Endothelial cell of umbilical vein (primary cell): ENCODE results near the gene PRKCZ. TPM values are rescaled to one million over a fixed set of nuclear protein-coding genes. Genes with fewer than 3 reads are reported as not detected.
A peak's percentile ranks its signal among the peaks of the same experiment; 100 is the strongest.

Experiments
- BruUV-seq: library from RNA; stranded (reverse); fragments of 400-500 nt; replicated peaks from 2 replicates; lab custom pipeline; 2021; lab: Mats Ljungman, UMichigan
- CTCF ChIA-PET: fragments of 300-600, 350-600 bp; sonication (Branson Sonifier 250); formaldehyde crosslinking; loops from one replicate; lab custom pipeline; 2021; ENCODE audit warnings: antibody characterized with exemption, inconsistent platforms; lab: Charles Lee
- POLR2A ChIA-PET: fragments of 300-600, 350-600 bp; sonication (Branson Sonifier 250); formaldehyde crosslinking; loops from one replicate; lab custom pipeline; 2021; ENCODE audit warnings: antibody characterized with exemption, inconsistent platforms; lab: Charles Lee
- DNase-seq: peaks from one replicate; pipeline ENCODE4 v3.0.0-alpha.2; 2011; ENCODE audit warnings: low read depth, low spot score
- FAIRE-seq: peaks from 2 replicates; lab custom pipeline; 2011; peaks lifted over from hg19 to GRCh38; lab: Jason Lieb, UNC
- H2AFZ ChIP-seq: 2 replicates; pipeline ENCODE4 v1.6.0; 2012; ENCODE audit warnings: low read depth, low read length, control low read depth, inconsistent platforms
- H3K27ac ChIP-seq: 2 replicates; pipeline ENCODE4 v1.5.1; 2011; ENCODE audit warnings: low read depth, mild to moderate bottlenecking, control low read depth, low read length, moderate library complexity; ENCODE audit not compliant: insufficient read depth
- H3K27me3 ChIP-seq, 2 experiments: 2 replicates each; pipeline versions ENCODE4 v1.6.0 to v1.6.1; 2011; ENCODE audit warnings: low read length in 2 of 2, mixed read lengths in 1 of 2; ENCODE audit not compliant: control insufficient read depth in 2 of 2, insufficient read depth in 2 of 2
- H3K36me3 ChIP-seq, 2 experiments: 2 replicates in 1 of 2; 3 replicates in 1 of 2; pipeline ENCODE4 v1.5.1; 2011; ENCODE audit warnings: low read length in 2 of 2, mild to moderate bottlenecking in 1 of 2, moderate library complexity in 1 of 2; ENCODE audit not compliant: control insufficient read depth in 2 of 2, insufficient read depth in 2 of 2; ENCODE audit errors: extremely low read depth in 1 of 2
- H3K4me1 ChIP-seq: 3 replicates; pipeline ENCODE4 v1.5.1; 2011; ENCODE audit warnings: mild to moderate bottlenecking, low read length; ENCODE audit not compliant: control insufficient read depth, insufficient read depth; ENCODE audit errors: extremely low read depth
- H3K4me2 ChIP-seq: 2 replicates; pipeline ENCODE4 v1.6.1; 2011; ENCODE audit warnings: low read length, control low read depth, mixed read lengths; ENCODE audit not compliant: insufficient read depth
- H3K4me3 ChIP-seq, 3 experiments: fragments of 200-600 bp in 1 of 3; sonication (generic), shearing (Covaris generic) in 1 of 3; replicated peaks in 1 of 3; 2 replicates each; pipeline ENCODE4 v1.5.1; 2011 to 2016; ENCODE audit warnings: control low read depth in 3 of 3, low read length in 3 of 3, mild to moderate bottlenecking in 2 of 3, inconsistent platforms in 1 of 3, low read depth in 1 of 3, moderate library complexity in 1 of 3; ENCODE audit not compliant: insufficient read depth in 1 of 3
- H3K79me2 ChIP-seq: 2 replicates; pipeline ENCODE4 v1.6.0; 2012; ENCODE audit warnings: low read length, inconsistent platforms; ENCODE audit not compliant: control insufficient read depth, insufficient read depth
- H3K9ac ChIP-seq: replicated peaks from 2 replicates; pipeline ENCODE3; 2011; ENCODE audit warnings: low read length, control low read depth; ENCODE audit not compliant: insufficient read depth; ENCODE audit errors: extremely low read depth
- H3K9me1 ChIP-seq: replicated peaks from 3 replicates; pipeline ENCODE4 v1.6.0; 2011; ENCODE audit warnings: mild to moderate bottlenecking, low read length; ENCODE audit not compliant: control insufficient read depth, insufficient read depth; ENCODE audit errors: extremely low read depth
- H3K9me3 ChIP-seq: replicated peaks from 2 replicates; pipeline ENCODE4 v1.5.1; 2012; ENCODE audit warnings: low read length, inconsistent platforms; ENCODE audit not compliant: control insufficient read depth, insufficient read depth
- H4K20me1 ChIP-seq: replicated peaks from 2 replicates; pipeline ENCODE3; 2011; ENCODE audit warnings: mild to moderate bottlenecking, low read length; ENCODE audit not compliant: control insufficient read depth, insufficient read depth; ENCODE audit errors: extremely low read depth
- FOS ChIP-seq: IDR thresholded peaks from 2 replicates; pipeline ENCODE4 v1.6.1; 2011; ENCODE audit warnings: mild to moderate bottlenecking, low read length, moderate library complexity, borderline replicate concordance; ENCODE audit not compliant: insufficient read depth
- MYC ChIP-seq: IDR thresholded peaks from one replicate; pipeline ENCODE4 v1.6.1; 2011; ENCODE audit warnings: mild to moderate bottlenecking, low read depth, low read length
- dilution Hi-C: fragments of 300-500 bp; cut with MboI; formaldehyde crosslinking; loops from one replicate; pipeline ENCODE4 v1.15.0; 2019; ENCODE audit warnings: low sequenced_read_pairs; ENCODE audit not compliant: extremely low pct_ligation_motif_present
- intact Hi-C: fragments of 100-400 bp; cut with micrococcal nuclease; formaldehyde crosslinking; loops from one replicate; pipeline ENCODE4 v1.10.0; 2022
- polyA plus RNA-seq, 4 experiments: library from polyadenylated mRNA; depleted of rRNA in 3 of 4; stranded (reverse) in 3 of 4; unstranded in 1 of 4; fragments of >200 nt; gene quantifications; 2 replicates each; pipeline versions ENCODE4 v1.2.1 to v1.2.3, GENCODE V29; 2011 to 2012; ENCODE audit warnings: missing spikeins in 1 of 4
- total RNA-seq: library from RNA; stranded (reverse); gene quantifications from 2 replicates; pipeline ENCODE4 v1.2.3, GENCODE V29; 2021
- TF ChIP-seq, protein P1 (sequence below), 2 donors: IDR thresholded peaks; 1 replicate in 1 of 2; 2 replicates in 1 of 2; pipeline ENCODE4 v1.5.1; 2011; ENCODE audit warnings: low read length in 2 of 2, mild to moderate bottlenecking in 2 of 2, moderate library complexity in 2 of 2, control low read depth in 1 of 2, inconsistent platforms in 1 of 2, low read depth in 1 of 2; ENCODE audit not compliant: insufficient read depth in 1 of 2; ENCODE audit errors: extremely low read depth in 1 of 2

Gene PRKCZ
- total and polyA plus RNA-seq, 2 donors (not counting 3 experiments of a cell fraction or from before 2014, with no cell fraction given), result 0.22 to 1.7 TPM

DNA sequence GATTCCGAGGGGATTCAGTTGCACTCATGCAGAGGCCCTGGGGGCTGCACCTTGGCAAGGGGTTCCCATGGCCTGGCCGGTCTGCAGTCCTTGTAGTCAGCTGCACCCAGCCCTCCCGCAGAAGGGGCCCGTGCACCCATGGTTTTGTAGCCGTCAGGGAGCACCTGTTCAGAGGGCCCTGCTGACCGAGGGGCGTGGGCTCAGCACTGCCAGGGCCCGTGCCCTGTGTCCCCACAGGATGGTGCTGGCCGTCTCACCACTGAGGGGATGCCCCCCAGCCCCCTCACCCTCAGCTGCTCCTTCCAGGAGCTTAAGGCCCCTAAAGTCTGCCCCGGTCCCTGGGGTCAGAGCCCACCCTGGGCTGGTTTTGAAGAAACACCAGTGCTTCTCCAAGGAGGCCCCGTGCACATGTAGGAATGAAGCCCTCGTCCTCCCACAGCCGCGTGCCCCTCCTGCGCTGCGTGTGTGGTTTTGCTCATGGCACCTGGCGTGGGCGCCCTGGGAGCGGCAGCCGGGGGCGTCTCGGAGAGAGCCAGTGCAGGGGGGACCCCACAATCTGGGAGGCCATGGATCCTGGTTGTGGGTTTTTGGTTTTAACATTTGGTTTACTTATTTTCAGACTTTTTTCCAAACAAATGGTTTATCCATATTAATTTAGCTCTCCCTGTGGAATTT lies 40.1 kb downstream of the PRKCZ start:
- Histone ChIP-seq H3K9me3 (no peaks in the 10 kb centered on the region), H2AFZ (no peak overlapping the region), H3K4me1 (no peaks in the 10 kb centered on the region), H3K9ac (no peak overlapping the region), H3K36me3 (no peaks in the 10 kb centered on the region), H3K4me2 (no peak overlapping the region), H4K20me1 (no peaks in the 10 kb centered on the region), H3K9me1 (no peaks in the 10 kb centered on the region), H3K27ac (no peak overlapping the region), H3K79me2 (no peaks in the 10 kb centered on the region), H3K27me3 (no peaks in the 10 kb centered on the region), H3K4me3 (no peak overlapping the region)
- POLR2A ChIA-PET, result no interaction called here
- no peak for TF ChIP-seq MYC
- dilution Hi-C loops (no loop called here), intact Hi-C loops (no loop called here)
- CTCF ChIA-PET, result interaction anchor here (0.7 to 3.2 kb wide), 2 partner anchors 50 to 84 kb away, joined by 4 to 27 read pairs; no protein-coding TSS in a partner anchor
- DNase-seq, result no peak
- no TSS peak for BruUV-seq
- FAIRE-seq, result no peak

DNA sequence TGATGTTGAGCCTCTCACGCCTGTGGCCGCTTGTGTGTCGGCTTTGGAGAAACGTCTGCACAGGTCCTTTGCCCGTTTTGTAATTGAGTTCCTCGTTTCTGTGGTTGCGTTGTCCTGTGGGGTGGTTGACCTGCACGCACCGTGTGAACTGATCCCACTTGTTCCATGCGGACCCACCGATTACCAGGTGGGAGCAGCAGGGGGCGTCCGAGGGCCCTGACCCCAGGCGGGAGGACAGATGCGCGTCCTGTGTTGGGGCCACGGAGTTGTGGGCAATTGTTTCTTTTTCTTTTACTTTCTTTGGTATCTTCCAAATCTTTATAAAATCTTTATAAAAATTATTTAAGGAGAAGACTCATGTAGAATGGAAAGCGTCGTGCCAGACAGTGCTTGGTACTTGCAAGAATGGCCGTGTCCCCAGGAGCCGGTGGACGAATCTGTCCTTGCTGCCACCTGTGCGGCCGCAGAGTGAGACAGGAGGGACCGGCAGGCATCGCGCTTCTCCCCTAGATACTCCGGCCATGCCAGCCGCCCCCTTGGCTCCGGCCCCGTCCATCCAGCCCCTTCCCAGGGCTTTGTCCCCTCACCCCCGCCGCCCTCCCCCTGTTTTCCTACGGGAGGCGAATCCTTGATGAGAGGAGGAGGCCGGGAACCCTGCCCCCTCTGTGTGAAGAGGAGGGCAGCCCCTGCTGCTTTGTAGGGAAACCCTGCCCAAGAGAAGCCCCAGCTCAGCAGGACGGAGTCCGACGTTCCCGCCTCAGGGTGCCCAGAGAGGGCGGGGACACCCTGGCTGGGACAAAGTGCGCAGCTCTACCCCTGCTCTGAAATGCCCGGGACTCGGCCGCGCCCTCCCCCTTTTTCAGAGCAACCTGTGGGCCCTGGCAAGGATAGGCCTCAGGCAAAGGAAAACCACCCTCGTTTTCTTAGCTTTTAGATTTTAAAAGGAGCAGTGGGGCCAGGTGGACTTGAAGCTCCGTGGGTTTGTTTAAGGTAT lies 41.7 kb downstream of the PRKCZ start:
- no peak for FAIRE-seq

More for the DNA sequence above, 41.7 kb downstream of the PRKCZ start:
- no peaks in the 10 kb centered on the region for H4K20me1 ChIP-seq
- dilution Hi-C loops, result no loop called here
- H3K4me3 ChIP-seq, result no peak overlapping the region
- no peaks in the 10 kb centered on the region for H3K9me1 ChIP-seq
- H2AFZ ChIP-seq, result no peak overlapping the region
- no peaks in the 10 kb centered on the region for H3K27me3 ChIP-seq
- TF ChIP-seq FOS (no peak), MYC (no peak)
- TF ChIP-seq, protein P1, sequence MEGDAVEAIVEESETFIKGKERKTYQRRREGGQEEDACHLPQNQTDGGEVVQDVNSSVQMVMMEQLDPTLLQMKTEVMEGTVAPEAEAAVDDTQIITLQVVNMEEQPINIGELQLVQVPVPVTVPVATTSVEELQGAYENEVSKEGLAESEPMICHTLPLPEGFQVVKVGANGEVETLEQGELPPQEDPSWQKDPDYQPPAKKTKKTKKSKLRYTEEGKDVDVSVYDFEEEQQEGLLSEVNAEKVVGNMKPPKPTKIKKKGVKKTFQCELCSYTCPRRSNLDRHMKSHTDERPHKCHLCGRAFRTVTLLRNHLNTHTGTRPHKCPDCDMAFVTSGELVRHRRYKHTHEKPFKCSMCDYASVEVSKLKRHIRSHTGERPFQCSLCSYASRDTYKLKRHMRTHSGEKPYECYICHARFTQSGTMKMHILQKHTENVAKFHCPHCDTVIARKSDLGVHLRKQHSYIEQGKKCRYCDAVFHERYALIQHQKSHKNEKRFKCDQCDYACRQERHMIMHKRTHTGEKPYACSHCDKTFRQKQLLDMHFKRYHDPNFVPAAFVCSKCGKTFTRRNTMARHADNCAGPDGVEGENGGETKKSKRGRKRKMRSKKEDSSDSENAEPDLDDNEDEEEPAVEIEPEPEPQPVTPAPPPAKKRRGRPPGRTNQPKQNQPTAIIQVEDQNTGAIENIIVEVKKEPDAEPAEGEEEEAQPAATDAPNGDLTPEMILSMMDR (IDR thresholded peaks at IDR 0.05; ENCODE audit: extremely low read depth in 1 of 2, insufficient read depth in 1 of 2, low read depth in 1 of 2, low read length in 2 of 2), result peak; percentile 42 to 60
- no peaks in the 10 kb centered on the region for H3K36me3 ChIP-seq
- BruUV-seq, result no TSS peak
- no peak overlapping the region for H3K4me2 ChIP-seq
- no peak overlapping the region for H3K9ac ChIP-seq
- intact Hi-C loops, result loop anchor here (1.0 kb wide), 1 partner anchor 82 kb away; no protein-coding TSS in a partner anchor
- no peaks in the 10 kb centered on the region for H3K4me1 ChIP-seq
- DNase-seq, result peak; percentile 13
- H3K79me2 ChIP-seq, result no peaks in the 10 kb centered on the region
- no peak overlapping the region for H3K27ac ChIP-seq
- POLR2A ChIA-PET, result no interaction called here
- no peaks in the 10 kb centered on the region for H3K9me3 ChIP-seq
- CTCF ChIA-PET, result interaction anchor here (0.8 to 2.3 kb wide), 4 partner anchors 45 to 82 kb away, joined by 3 to 31 read pairs (median 8); no protein-coding TSS in a partner anchor
